Midbrain (tissue), 1 donor: ENCODE data around the gene EPHB6.

Experiments
- DNase-seq: peaks from one replicate; lab custom pipeline; 2025; lab: John Stamatoyannopoulos, UW

EPHB6 gene

GRCh38 chr7:142864980-142865747 lies 10.3 kb downstream of the EPHB6 start:
- DNase-seq = no peak

- no peak for DNase-seq
Observed at GRCh38 chr7:142865766-142866165, 10.9 kb downstream of the EPHB6 start.

- peak; percentile 36 for DNase-seq
Observed at GRCh38 chr7:142866361-142867096, 11.7 kb downstream of the EPHB6 start.

DNA sequence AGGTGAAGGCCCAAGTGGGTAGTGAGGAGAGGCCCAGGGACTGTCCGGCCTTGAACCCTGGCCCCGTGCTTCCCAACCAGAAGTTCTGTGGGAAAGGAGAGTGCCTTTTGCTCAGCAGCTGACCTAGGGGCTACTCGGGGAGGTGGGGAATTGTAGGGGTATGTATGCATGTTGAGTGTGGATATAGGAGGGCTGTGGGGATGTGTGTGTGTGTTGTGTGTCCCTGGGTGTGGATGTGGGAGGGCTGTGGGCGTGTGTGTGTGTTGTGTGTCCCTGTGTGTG lies 12.2 kb downstream of the EPHB6 start:
- no peak for DNase-seq

DNA sequence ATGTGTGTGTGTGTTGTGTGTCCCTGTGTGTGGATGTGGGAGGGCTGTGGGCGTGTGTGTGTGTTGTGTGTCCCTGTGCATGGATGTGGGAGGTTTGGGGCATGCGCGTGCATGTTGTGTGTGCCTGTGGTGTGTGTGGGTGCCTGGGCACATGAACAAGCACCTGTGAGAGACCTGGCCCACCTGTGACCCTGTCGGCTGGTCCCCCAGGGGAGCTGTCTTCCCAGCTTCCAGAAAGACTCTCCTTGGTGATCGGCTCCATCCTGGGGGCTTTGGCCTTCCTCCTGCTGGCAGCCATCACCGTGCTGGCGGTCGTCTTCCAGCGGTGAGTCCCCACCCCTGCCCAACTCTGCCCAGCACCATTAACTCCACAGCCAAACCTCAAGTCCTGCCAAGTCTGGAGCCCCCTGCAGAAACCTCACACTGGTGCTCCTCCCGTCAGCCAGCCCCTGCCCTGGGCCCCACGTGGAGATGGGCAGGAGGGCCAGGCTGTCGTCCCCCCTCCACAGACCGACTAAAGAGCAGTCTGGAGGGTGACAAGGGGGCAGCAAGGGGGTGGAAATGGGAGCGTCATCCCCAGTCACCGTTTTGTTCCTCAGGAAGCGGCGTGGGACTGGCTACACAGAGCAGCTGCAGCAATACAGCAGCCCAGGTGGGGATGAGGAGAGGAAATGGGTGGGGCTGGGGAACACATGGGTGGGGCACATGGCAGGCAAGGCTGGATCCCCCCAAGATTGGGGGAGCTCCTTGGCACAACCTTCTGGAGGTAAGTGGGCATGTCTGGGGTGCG lies 12.7 kb downstream of the EPHB6 start:
- DNase-seq = no peak

DNA sequence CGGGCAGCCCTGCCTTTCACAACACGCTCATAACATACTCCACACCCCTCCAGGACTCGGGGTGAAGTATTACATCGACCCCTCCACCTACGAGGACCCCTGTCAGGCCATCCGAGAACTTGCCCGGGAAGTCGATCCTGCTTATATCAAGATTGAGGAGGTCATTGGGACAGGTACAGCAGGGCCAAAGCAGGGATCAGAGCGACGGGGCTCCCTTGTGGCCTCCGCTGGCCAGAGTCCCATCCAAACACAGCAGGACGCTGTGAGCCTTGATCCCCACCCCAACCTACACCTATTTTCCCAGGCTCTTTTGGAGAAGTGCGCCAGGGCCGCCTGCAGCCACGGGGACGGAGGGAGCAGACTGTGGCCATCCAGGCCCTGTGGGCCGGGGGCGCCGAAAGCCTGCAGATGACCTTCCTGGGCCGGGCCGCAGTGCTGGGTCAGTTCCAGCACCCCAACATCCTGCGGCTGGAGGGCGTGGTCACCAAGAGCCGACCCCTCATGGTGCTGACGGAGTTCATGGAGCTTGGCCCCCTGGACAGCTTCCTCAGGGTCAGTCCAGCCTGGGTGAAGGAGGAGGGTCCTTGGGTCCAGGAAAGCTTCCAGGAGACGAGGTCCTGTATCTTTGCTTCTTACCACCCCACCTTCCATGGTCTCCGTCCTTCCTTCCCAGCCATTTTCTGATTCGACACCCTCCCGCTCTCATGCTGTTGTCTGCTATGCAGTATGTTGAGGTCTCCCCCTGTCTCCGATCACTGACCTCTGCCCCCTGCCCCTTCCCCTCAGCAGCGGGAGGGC lies 13.5 kb downstream of the EPHB6 start:
- DNase-seq = no peak

- DNase-seq = no peak
Observed at GRCh38 chr7:142868986-142869415, 14.1 kb downstream of the EPHB6 start.

DNA sequence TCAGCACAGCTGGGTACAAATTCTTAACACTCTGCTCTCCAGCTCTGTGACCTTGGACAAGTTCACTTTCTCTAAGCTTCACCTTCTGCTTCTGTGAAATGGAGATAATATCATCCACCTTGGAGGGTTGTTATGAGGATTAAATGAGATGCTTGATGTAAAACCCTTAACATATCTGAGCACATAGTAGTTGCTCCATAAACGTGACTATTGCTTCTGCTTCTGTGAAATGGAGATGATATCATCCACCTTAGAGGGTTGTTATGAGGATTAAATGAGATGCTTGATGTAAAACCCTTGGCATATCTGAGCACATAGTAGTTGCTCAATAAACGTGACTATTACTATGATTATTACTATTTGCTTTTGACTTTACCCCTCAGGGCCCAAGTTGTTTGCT lies 14.6 kb downstream of the EPHB6 start:
- no peak for DNase-seq

DNA sequence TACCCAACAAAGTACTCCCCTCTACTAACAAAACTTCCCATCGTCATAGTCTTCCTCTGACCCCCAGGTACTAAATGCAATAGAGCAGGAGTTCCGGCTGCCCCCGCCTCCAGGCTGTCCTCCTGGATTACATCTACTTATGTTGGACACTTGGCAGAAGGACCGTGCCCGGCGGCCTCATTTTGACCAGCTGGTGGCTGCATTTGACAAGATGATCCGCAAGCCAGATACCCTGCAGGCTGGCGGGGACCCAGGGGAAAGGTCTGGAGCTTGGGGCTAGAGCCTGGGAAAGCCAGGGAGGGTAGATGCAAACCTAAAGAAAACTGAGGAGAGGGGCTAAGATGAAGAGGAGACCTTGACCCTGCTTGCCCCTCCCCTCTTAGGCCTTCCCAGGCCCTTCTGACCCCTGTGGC lies 15.3 kb downstream of the EPHB6 start:
- DNase-seq = no peak

- DNase-seq = no peak
Observed at GRCh38 chr7:142870566-142871259, 15.8 kb downstream of the EPHB6 start.

DNA sequence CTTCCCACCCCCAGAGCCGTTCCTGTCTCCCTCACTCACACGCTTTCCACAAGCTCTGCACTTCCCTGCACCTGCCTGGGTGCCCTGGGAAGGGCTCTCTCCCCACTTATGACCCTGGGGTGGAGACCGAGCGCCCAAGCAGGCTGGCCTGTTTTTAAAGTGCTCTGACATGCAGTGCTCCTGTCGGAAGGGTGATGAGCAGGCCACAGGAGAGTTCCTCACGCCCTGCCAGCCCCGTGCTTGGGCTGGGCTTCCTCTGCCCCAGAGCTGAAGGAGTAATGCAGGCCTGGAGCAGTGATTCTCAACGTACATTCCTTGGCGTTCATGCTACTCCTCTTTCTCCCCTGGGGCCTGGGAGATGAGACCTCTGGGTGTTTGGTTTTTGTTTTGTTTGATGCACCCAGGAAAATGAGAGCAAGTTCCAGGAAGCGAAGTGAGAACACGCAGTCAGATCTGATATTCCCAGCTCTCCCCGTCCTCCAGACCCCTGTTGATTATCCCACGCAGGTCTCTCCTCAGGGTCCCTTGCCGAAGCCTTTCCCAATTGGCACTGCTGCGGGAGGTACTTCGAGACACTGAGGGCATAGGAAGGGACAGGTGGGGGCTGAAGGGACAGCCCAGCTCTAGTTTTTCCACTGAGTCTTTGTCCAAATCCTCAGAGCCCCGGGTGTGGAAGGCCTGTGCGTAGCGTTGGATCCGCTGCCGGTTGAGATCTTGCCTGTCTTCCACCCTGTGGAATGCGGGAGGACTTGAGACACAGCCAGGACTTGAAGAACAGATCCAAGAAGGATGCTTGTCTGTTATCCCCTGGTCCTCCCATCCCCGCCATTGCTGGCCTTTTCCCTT lies 16.6 kb downstream of the EPHB6 start:
- DNase-seq = no peak

DNA sequence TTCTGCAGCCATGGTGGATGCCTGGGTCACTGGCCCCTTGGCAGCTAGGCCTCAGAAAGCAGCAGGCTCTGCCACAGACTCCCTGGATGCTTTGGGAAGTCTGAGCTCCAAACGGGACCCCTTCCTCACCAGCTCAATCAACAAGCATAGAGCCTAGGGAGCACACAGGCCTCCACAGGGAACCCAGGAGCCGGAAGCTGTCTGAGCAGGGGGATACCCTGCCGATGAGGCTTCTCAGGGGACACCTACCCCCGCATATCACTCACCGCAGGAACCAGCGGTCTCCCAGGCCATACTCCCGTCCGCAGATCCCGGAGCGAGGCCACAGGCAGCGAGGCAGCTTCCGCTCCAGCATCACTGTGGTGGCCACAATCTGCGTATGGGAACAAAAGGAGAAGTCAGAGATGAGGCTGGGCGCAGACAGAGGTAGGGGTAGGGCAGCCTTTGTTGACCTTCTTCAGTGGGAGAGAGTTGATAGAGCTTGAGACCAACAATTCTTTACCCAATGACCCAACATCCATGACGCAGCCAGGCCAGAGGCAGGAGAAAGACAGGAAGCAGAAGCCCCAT lies 17.3 kb downstream of the EPHB6 start:
- DNase-seq = no peak

GRCh38 chr7:142873281-142873784 lies 18.5 kb downstream of the EPHB6 start:
- no peak for DNase-seq

GRCh38 chr7:142873871-142874270 lies 19.0 kb downstream of the EPHB6 start:
- DNase-seq = no peak

DNA sequence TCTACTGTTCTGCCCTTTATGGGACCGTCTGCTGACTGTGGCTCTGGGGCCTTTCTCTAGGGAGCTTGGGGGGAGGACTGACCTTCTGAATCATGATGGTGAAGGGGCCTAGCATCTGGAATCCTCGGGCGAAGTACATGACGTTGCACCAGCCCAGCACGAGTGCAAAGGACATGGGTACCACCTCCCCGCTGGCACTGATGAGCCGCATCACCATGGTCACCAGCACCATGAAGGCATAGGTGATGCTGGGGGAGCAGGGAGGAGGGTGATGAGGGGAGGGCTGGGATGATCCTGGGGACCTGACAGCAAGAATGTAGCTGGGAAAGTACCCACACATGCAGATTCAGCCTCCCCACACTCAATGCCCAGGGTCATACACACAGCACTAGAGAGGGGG lies 19.5 kb downstream of the EPHB6 start:
- DNase-seq = no peak

DNA sequence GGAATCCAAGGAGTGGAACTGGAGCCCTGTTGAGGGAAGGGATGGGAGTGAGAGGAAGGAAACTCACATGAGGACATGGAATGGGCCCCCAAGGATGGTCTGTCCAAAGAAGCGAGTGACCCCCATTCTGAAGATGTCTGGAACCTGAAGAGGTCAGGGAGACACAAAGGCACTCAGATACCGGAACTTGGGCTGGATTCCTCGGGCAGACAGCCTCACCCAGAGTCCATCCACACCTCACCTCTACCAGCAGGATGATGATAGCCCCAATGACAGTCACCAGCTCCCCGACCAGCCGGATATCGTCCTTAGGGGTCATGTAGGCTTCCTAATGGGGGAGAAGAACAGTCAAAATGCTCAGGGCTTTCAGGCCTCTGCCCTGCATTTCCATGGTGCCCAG lies 20.0 kb downstream of the EPHB6 start:
- DNase-seq = no peak

DNA sequence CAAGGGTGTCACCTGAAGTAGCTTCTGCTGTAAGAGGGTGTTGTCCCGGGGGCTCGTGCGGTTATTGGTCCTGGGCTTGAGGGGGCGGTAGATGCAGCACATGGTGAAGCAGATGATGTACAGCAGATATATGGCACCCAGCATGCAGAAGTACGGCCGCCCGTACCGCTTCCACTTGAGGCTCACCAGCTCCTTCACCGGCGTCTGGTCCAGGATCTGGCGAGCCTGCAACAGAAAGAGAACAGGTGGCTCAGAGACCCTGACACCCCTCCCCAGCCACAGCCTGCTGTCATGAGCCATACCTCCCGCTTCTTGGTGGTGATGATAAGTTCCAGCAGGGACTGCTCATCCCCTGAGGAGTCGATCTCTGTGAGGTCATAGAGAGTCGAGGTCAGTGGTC lies 20.6 kb downstream of the EPHB6 start:
- no peak for DNase-seq

GRCh38 chr7:142876236-142876960 lies 21.5 kb downstream of the EPHB6 start:
- no peak for DNase-seq
